ENCODE data around the gene ZNF407. TPM values are rescaled to one million over a fixed set of nuclear protein-coding genes. Genes with fewer than 3 reads are reported as not detected.

The ZNF407 gene
- total RNA-seq, 2 experiments from 2014 or later, result 11.4 TPM

GRCh38 chr18:74819433-74820059, 221.9 kb downstream of the ZNF407 start:
- Mint-ChIP-seq H3K36me3 (ENCODE audit: low read depth) (peaks cover 26% of the 10 kb centered on the region), H3K27ac (no peak overlapping the region), H3K4me3 (no peak overlapping the region), H3K9me3 (ENCODE audit: low read depth) (peaks cover 3% of the 10 kb centered on the region), H3K27me3 (no peaks in the 10 kb centered on the region), H3K4me1 (no peaks in the 10 kb centered on the region)
- CTCF ChIA-PET, result interaction anchor here (1.2 kb wide), 1 partner anchor 21 kb away, joined by 3 read pairs; no protein-coding TSS in a partner anchor
- DNase-seq (peak; percentile 31), ATAC-seq (peak; percentile 69)
- POLR2A ChIA-PET, result no interaction called here
- intact Hi-C loops (cut with DNase I, micrococcal nuclease), result no loop called here

GRCh38 chr18:74820160-74820780, 222.6 kb downstream of the ZNF407 start:
- CTCF ChIA-PET, result interaction anchor here (1.2 kb wide), 1 partner anchor 21 kb away, joined by 3 read pairs; no protein-coding TSS in a partner anchor
- DNase-seq (no peak), ATAC-seq (no peak)
- Mint-ChIP-seq H3K4me3 (no peak overlapping the region), H3K27me3 (no peaks in the 10 kb centered on the region), H3K36me3 (ENCODE audit: low read depth) (peaks cover 24% of the 10 kb centered on the region), H3K4me1 (no peaks in the 10 kb centered on the region), H3K9me3 (ENCODE audit: low read depth) (peaks cover 3% of the 10 kb centered on the region), H3K27ac (no peak overlapping the region)
- POLR2A ChIA-PET, result no interaction called here
- intact Hi-C loops (cut with DNase I, micrococcal nuclease), result no loop called here

DNA sequence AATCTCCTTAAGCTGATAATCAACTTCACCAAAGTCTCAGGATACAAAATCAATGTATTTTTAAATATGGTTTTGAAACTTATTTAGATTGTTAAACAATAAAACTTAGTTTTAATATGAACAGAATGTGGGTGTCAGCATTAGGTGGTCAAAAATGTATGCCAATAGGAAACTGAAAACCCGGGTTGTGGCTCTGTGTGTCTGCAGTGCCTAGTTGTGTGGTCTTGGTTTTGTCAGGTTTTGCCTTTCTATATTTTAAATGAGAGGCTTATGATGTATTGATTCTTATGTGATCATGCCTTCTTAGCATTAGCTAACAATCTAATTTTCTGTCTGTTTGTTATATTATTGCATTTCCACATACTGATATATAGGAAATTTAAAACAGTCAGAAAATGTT, 227.8 kb downstream of the ZNF407 start:
- Mint-ChIP-seq H3K4me1 (no peaks in the 10 kb centered on the region), H3K36me3 (ENCODE audit: low read depth) (peaks cover 24% of the 10 kb centered on the region), H3K27ac (no peak overlapping the region), H3K9me3 (ENCODE audit: low read depth) (peaks cover 3% of the 10 kb centered on the region), H3K27me3 (no peaks in the 10 kb centered on the region), H3K4me3 (no peak overlapping the region)
- intact Hi-C loops (cut with DNase I, micrococcal nuclease), result no loop called here
- ATAC-seq, result no peak
- DNase-seq, result no peak
- POLR2A ChIA-PET, result no interaction called here
- CTCF ChIA-PET, result no interaction called here

DNA sequence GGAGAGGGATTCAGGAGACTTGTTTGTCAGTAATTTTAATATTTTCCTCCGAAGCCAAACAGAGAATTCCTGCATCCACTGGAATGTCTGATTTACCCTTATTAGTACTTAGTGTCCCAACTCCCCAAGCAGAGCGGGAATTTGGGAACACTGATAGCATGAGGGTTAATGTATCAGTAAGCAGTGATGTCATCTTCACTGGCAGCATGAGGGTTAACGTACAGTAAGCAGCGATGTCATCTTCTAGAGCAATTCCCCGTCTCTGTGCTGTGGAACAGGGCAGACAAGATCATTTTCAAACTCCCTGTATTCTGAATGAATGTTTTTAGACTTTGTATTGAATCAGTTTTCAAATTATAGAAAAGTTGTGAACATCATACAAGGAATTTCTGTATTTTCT, 228.9 kb downstream of the ZNF407 start:
- CTCF ChIA-PET, result no interaction called here
- H3K9me3 Mint-ChIP-seq (ENCODE audit: low read depth), result no peaks in the 10 kb centered on the region
- DNase-seq (no peak), ATAC-seq (no peak)
- no peak overlapping the region for H3K27ac Mint-ChIP-seq
- no peaks in the 10 kb centered on the region for H3K27me3 Mint-ChIP-seq
- H3K36me3 Mint-ChIP-seq (ENCODE audit: low read depth), result peaks cover 18% of the 10 kb centered on the region
- intact Hi-C loops (cut with DNase I, micrococcal nuclease), result no loop called here
- POLR2A ChIA-PET, result no interaction called here
- no peak overlapping the region for H3K4me3 Mint-ChIP-seq
- peaks cover 2% of the 10 kb centered on the region for H3K4me1 Mint-ChIP-seq

GRCh38 chr18:74828200-74828599, 230.5 kb downstream of the ZNF407 start:
- H3K27ac Mint-ChIP-seq, result no peak overlapping the region
- intact Hi-C loops (cut with DNase I, micrococcal nuclease), result no loop called here
- H3K36me3 Mint-ChIP-seq (ENCODE audit: low read depth), result peaks cover 10% of the 10 kb centered on the region
- no peak overlapping the region for H3K4me3 Mint-ChIP-seq
- ChIA-PET CTCF (no interaction called here), POLR2A (no interaction called here)
- no peaks in the 10 kb centered on the region for H3K27me3 Mint-ChIP-seq
- no peaks in the 10 kb centered on the region for H3K9me3 Mint-ChIP-seq (ENCODE audit: low read depth)
- DNase-seq, result no peak
- no peak for ATAC-seq
- H3K4me1 Mint-ChIP-seq, result peaks cover 7% of the 10 kb centered on the region

GRCh38 chr18:74831571-74832250, 234.0 kb downstream of the ZNF407 start:
- ATAC-seq, result peak; percentile 64
- ChIA-PET CTCF (no interaction called here), POLR2A (no interaction called here)
- H3K27me3 Mint-ChIP-seq, result no peaks in the 10 kb centered on the region
- intact Hi-C loops (cut with DNase I, micrococcal nuclease), result no loop called here
- no peak overlapping the region for H3K4me3 Mint-ChIP-seq
- no peak overlapping the region for H3K27ac Mint-ChIP-seq
- H3K4me1 Mint-ChIP-seq, result peaks cover 15% of the 10 kb centered on the region
- peaks cover 11% of the 10 kb centered on the region for H3K36me3 Mint-ChIP-seq (ENCODE audit: low read depth)
- H3K9me3 Mint-ChIP-seq (ENCODE audit: low read depth), result no peaks in the 10 kb centered on the region
- DNase-seq, result peak; percentile 12

DNA sequence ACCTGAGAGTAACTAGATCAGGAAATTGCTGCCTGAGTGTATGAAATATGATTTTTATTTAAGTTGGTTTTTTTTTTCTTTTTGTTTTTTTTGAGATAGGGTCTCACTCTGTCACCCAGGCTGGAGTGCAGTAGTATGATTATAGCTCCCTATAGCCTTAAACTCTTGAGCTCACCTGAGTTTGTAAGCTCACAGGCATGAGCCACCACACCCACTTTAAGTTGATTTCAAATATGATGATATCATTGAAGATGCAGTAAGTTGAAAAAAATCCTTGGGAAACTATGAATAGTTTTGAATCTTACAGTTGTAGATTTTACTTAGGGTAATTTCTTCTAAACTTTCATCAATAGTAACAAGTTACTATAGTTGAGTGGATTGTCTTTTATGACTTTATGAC, 234.7 kb downstream of the ZNF407 start:
- H3K27me3 Mint-ChIP-seq, result no peaks in the 10 kb centered on the region
- H3K36me3 Mint-ChIP-seq (ENCODE audit: low read depth), result peaks cover 11% of the 10 kb centered on the region
- intact Hi-C loops (cut with DNase I, micrococcal nuclease), result no loop called here
- CTCF ChIA-PET, result interaction anchor here (0.6 kb wide), 1 partner anchor 41 kb away, joined by 5 read pairs; no protein-coding TSS in a partner anchor
- H3K4me1 Mint-ChIP-seq, result peaks cover 15% of the 10 kb centered on the region
- H3K9me3 Mint-ChIP-seq (ENCODE audit: low read depth), result no peaks in the 10 kb centered on the region
- DNase-seq (no peak), ATAC-seq (no peak)
- H3K27ac Mint-ChIP-seq, result no peak overlapping the region
- no peak overlapping the region for H3K4me3 Mint-ChIP-seq
- POLR2A ChIA-PET, result no interaction called here

DNA sequence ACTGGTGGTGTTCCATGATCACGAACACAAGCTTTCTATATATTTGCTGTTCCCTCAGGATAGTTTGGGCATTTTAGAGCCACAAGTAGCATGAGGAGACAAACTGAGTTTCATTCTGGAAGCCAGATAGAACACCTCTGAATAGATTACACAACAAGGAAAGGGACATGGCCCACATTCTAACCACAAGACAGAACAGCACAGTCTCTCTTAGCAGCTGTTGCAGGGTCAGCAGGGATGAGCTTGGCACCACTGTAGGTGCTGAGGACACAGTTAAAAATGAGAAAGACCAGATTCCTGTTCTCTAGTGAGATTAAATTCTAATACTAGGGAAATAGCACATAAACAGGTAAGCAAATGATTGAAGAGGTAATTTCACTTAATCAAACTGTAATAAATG, 235.3 kb downstream of the ZNF407 start:
- no peak overlapping the region for H3K4me3 Mint-ChIP-seq
- no peaks in the 10 kb centered on the region for H3K27me3 Mint-ChIP-seq
- H3K36me3 Mint-ChIP-seq (ENCODE audit: low read depth), result peaks cover 14% of the 10 kb centered on the region
- H3K27ac Mint-ChIP-seq, result no peak overlapping the region
- intact Hi-C loops (cut with DNase I, micrococcal nuclease), result no loop called here
- H3K9me3 Mint-ChIP-seq (ENCODE audit: low read depth), result no peaks in the 10 kb centered on the region
- H3K4me1 Mint-ChIP-seq, result peaks cover 17% of the 10 kb centered on the region
- DNase-seq (no peak), ATAC-seq (no peak)
- CTCF ChIA-PET, result interaction anchor here (0.6 kb wide), 1 partner anchor 41 kb away, joined by 5 read pairs; no protein-coding TSS in a partner anchor
- POLR2A ChIA-PET, result no interaction called here

- no peak for DNase-seq
- Mint-ChIP-seq H3K27me3 (no peaks in the 10 kb centered on the region), H3K4me3 (no peak overlapping the region), H3K36me3 (ENCODE audit: low read depth) (peaks cover 19% of the 10 kb centered on the region), H3K9me3 (ENCODE audit: low read depth) (no peaks in the 10 kb centered on the region), H3K4me1 (peaks cover 24% of the 10 kb centered on the region), H3K27ac (no peak overlapping the region)
- ChIA-PET POLR2A (no interaction called here), CTCF (interaction anchor here (0.8 kb wide), 1 partner anchor 51 kb away, joined by 3 read pairs; no protein-coding TSS in a partner anchor)
- intact Hi-C loops (cut with DNase I, micrococcal nuclease), result no loop called here
- ATAC-seq, result no peak
These were observed 237.0 kb downstream of the ZNF407 start for GRCh38 chr18:74834424-74835309.

DNA sequence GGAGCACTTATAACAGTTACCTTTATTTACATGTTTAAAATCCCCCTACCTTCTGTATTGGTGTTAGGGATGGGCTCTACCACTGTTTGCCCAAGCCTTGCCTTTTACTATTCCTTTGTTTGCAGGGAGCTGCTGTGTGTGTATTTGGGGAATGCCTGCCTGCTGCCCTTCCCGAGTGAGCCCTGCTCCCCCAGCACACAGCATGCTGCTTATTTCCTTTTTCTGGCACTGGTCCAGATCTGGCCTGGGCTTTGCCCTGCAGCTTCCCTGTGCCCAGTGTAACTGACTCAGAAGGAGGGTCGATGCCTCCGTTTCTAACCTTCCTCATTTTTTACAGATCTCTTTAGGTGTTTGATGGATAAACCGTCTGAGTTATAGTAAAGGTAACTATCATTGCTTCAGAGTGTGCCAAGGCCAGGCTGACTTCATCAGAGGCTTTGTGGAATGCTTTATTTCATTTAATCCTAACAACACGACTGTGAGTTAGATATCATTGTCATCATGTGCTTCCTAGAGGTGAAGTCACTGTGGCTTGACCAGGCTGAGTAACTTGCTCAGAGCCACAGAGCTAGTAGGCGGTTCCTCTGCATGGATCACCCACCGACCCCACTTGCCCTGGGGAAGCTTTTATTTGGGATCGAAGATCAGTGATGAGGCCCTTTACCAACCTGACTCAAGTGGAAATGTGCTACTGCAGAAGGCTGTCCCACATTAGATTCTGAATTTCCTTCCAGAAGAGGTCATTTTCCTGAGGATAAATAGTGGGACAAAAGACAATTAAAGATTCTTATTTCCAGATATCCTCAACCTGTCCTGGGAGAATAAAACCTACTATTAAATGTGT, 238.8 kb downstream of the ZNF407 start:
- intact Hi-C loops (cut with DNase I, micrococcal nuclease), result no loop called here
- Mint-ChIP-seq H3K9me3 (ENCODE audit: low read depth) (no peaks in the 10 kb centered on the region), H3K27ac (no peak overlapping the region), H3K4me3 (no peak overlapping the region), H3K27me3 (no peaks in the 10 kb centered on the region), H3K36me3 (ENCODE audit: low read depth) (peaks cover 29% of the 10 kb centered on the region), H3K4me1 (peaks cover 37% of the 10 kb centered on the region)
- ChIA-PET POLR2A (interaction anchor here (0.6 kb wide), 1 partner anchor 19 kb away, joined by 4 read pairs; no protein-coding TSS in a partner anchor), CTCF (no interaction called here)
- ATAC-seq, result no peak
- no peak for DNase-seq
